Fibroblast of the aortic adventitia (primary cell): Measurements from ENCODE around the gene DPYSL4. TPM values are rescaled to one million over a fixed set of nuclear protein-coding genes. Genes with fewer than 3 reads are reported as not detected.

Experiments used
- DNase-seq: peaks from one replicate; pipeline ENCODE4 v3.0.0-alpha.2; 2010; ENCODE audit warnings: low read depth
- H3K4me3 ChIP-seq: 2 replicates; pipeline ENCODE4 v1.5.1; 2011; ENCODE audit warnings: low read depth, mild to moderate bottlenecking, control low read depth, low read length, moderate library complexity
- total RNA-seq: library from RNA; depleted of rRNA; stranded (reverse); fragments of >200 nt; gene quantifications from 2 replicates; pipeline ENCODE4 v1.2.3, GENCODE V29; 2012; ENCODE audit warnings: low replicate concordance
- TF ChIP-seq, protein P1 (sequence below): IDR thresholded peaks from 2 replicates; pipeline ENCODE4 v1.5.1; 2011; ENCODE audit warnings: mild to moderate bottlenecking, low read length, control low read depth, inconsistent platforms; ENCODE audit not compliant: insufficient read depth

DPYSL4 gene
- total RNA-seq, 1 donor = 0.18 TPM

DNA sequence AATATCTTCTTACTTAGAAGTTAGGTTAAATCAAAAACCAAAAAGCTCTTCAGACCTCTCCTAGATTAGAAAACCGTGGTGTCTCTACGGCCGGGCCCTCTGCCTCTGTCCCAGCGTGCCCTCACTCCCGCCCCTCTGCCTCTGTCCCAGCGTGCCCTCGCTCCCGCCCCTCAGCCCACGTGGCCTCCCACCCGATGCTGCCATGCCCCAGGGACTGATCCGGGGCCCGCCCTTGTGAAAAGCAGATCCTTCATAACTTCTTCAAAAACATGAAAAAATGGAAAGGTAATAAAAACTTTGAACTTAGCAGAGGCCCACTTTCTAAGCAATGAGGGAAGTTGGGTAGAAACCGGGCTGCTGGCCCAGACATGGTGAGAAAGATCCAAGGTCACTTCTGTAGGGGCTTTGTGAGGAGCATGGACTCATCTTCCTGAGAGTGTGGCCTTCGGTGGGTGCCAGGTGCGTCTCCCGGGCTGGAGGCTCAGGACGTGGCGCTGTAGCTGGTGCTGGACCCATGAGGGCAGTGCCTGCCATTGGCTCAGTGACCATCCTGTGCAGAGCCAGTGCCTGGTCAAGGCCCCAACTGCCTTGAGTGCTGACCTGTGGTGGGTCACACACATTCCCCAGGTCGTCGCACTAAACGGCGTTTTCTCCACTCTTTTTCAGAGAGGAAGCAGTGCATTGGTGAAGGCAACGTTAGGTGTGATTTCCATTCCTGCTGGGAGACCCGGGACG is 4.9 kb upstream of the DPYSL4 start:
- H3K4me3 ChIP-seq = no peak overlapping the region
- no peak for DNase-seq
- TF ChIP-seq, protein P1, sequence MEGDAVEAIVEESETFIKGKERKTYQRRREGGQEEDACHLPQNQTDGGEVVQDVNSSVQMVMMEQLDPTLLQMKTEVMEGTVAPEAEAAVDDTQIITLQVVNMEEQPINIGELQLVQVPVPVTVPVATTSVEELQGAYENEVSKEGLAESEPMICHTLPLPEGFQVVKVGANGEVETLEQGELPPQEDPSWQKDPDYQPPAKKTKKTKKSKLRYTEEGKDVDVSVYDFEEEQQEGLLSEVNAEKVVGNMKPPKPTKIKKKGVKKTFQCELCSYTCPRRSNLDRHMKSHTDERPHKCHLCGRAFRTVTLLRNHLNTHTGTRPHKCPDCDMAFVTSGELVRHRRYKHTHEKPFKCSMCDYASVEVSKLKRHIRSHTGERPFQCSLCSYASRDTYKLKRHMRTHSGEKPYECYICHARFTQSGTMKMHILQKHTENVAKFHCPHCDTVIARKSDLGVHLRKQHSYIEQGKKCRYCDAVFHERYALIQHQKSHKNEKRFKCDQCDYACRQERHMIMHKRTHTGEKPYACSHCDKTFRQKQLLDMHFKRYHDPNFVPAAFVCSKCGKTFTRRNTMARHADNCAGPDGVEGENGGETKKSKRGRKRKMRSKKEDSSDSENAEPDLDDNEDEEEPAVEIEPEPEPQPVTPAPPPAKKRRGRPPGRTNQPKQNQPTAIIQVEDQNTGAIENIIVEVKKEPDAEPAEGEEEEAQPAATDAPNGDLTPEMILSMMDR = no peak

DNA sequence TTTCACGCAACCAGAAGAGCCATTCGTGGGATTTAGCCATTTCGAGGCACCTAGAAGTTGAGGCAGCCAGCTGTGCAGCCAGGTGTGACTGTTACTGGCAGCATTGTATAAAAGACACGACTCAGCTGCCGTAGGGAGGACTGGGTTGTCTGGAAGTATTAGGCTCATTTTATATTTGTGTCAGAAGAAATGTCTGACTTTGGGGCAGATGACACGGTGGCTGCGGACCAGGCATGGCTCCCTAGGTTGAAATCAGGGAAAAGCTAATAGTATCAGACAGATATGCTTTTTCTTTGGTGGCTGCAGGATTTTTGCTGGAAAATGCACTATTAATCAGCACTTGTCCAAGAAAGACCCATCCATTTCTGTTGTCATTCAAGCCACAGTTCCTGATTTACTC is 4.2 kb upstream of the DPYSL4 start:
- TF ChIP-seq, protein P1 = no peak
- DNase-seq = no peak
- no peak overlapping the region for H3K4me3 ChIP-seq

DNA sequence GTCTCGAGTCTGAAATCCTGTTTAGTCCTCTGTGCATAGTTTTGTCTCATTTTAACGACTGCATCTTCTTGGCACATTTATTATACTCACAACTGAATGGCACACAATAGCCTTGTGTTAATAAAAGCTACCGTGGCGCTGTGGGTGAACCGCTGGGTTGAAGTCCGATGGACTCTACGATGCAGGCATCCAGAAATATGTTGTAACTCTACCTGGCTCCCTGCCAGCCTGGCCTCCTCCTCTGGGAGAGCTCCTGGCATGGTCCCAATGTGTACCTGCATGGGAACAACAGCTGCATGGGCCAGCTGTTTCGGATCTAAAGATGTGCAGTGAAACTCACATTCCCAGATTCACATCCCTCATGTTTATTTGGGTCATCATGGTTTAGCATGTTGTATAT is 3.7 kb upstream of the DPYSL4 start:
- no peak for DNase-seq
- no peak overlapping the region for H3K4me3 ChIP-seq
- TF ChIP-seq, protein P1 = no peak

DNA sequence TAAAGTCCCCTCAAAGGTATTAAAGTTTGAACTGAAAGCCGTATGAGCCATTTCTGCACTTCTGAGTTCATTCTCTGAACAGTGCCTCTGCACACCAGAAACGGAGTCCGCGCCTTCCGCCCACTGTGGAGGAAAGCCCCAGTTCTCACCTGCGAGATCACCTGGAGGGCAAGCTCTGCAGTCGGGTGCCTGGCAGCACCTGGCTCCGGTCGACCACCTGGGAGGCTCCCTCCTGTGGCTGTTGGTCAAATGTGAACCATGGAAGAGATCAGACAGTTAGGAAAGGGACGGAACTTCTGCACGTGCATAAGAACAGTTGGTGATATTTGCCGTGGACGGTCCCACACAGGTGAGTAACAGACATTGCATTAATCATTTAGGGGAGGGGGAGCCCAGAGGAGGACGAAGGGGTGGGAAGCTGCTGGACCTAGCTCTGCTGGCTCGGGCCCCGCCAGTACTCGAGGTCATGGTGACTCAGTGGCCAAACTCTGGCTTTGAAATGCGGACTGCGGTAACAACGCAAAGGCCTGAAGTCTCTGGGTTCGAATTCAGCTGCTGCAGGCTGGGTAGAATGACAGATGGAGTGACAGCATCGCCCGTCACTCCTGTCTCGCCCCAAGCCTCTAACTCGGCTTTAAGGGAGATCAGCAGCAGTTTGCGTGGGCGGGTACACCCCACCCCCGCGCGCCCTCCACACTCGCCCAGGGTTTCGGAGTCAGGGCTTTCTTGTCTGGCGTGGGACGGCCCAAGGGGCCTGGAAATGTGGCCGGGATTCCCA is 1.7 kb upstream of the DPYSL4 start:
- TF ChIP-seq, protein P1 = no peak
- DNase-seq = no peak
- no peak overlapping the region for H3K4me3 ChIP-seq

DNA sequence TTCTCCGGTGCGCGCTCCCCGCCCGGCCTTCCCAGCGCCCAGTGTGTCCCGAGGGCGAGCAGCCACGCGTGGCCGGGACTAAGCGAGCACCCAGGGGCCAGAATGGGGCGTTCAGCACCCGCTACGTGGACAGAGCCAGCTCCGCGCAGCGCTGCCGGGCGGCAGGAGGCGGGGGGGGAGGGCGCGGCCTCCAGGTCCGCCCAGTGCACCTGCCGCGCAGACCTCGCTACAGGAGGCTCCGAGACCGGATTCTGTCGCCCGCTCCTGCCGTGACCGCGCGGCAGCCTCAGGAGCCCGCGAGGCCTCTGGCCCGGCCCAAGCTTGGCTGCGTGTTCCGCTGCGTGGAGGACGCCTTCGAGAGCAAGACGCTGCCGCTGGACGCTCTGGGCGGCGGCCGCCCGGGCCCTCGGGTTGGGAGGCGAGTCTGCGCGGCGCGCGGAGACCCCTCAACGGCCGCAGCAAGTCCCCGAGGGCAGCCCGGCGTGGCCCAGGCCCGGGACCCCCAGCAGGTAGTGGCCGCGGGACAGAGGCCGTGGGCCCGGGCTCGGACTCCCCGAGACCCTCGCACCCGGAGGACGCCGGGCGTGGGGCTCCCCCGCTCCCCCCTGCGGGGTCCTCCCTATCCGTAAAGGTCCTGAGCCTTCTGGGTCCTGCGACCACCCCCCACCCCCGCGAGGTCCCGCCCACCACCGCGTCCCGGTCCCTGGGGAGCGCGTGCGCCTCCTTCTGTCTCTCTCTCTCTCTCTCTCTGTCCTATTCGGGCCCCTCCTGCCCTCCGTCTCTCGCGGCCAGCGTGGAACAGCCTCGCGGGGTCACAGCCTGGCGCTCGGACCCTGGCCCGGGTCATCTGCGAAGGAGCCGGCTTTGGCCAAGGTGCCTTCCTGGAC is 904 bp upstream of the DPYSL4 start:
- DNase-seq = peak; percentile 12
- no peak overlapping the region for H3K4me3 ChIP-seq
- TF ChIP-seq, protein P1 = no peak

DNA sequence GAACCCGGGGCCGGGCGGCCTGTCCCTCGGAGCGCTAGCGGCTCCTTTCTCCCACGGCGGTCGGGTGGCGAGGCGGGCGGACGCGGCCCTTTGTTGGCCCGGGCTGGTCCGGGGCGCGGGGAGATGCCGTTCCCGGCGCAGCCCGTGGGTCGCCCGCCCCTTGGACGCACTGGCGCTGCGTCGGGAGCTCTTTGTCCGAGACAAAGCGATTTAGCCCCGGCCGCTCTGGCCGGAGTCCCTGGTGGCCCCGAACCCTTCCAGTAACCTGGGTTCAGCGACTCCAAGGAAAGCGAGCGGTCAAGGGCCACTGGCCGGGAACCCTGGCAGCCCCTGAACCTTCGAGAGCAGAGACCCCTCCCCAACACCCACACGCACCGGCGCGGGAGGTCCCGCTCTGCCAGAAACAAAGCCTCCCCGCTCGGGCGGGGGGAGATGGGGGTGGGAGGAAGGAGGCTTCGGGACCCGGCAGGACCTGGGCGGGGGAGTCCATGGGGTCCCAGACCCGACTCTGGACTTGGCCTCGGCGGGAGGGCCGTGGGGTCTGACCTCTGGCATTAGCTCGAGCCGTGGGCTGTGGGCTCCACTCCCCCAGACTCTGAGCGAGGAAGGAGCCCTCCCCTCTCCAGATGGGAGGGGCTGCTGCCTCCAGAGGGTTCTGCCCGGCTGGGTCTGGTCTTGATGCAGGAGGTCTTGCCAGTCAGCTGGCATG is 836 bp downstream of the DPYSL4 start:
- TF ChIP-seq, protein P1 = no peak
- no peak for DNase-seq
- peak overlapping the region; percentile 72 for H3K4me3 ChIP-seq
